ENCODE results near the gene EFHC2.
"Not testable (repeated sequence)": the region's sequence is repeated elsewhere in the genome, so short reads cannot be mapped to it uniquely, and the experiment has no call there.

The EFHC2 gene

DNA sequence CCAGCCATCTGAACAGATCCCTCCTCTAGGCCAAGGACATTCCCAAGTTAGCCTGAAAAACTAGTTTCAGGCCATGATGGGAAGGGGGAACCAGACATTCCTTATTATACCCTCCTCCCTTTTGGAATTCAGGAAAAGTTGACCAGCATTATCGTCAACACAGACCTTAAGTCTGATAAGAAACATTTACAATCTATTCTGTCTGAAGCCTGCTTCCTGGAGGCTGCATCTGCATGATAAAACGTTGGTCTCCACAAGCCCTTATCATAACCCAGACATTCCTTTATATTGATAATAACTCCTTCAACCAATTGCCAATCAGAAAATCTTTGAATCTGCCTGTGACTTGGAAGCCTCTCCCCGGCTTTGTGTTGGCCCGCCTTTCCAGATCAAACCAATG is 44.3 kb downstream of the EFHC2 start:
- DNase-seq (ENCODE audit: low spot score), result no peak

DNA sequence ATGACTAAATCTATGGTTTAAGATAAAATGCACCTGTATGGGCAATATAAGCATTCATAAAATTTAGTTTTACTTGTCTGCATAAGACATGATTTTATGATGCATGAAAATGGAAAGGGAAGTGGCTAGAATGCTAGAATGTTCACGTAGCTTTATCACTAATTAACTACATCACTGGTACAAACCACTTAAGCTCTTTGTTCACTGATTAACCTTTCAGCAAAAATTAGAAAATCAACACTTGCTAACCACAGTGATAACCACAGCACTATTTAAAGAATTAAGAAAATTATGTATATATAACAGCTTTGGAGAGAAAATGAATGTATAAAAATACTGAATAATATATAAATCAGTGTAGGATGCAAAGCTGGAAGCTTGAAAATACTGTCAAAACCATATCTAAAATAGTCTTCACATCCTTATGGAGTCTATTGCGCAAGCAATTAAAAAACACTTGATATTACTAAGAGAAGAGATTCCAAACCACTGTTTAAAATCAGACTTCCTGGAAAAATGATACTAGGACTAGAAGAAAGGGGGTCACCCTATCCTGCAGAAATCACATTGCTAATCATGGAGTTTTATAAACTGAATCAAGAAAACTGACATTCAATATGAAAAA is 51.9 kb downstream of the EFHC2 start:
- DNase-seq (ENCODE audit: low spot score), result no peak

DNA sequence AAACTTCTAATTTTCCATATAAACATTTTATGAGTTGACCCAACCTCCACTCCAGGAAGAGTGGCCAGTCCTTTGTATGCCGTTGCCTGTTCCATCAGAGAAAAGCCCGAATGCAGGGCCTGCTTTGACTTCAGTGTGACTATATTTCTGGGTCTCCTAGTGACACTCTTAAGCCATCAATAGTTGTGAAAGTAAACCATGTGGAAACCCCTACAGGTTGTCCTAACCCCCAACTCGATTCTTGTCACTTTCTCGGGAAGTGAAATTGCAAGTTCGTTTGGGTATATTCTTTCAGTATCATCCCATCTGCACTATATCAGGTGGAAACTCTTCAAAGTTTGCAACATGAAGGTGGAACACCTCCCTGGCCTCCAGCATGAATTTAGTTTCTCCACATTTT is 52.8 kb downstream of the EFHC2 start:
- no peak for DNase-seq (ENCODE audit: low spot score)

DNA sequence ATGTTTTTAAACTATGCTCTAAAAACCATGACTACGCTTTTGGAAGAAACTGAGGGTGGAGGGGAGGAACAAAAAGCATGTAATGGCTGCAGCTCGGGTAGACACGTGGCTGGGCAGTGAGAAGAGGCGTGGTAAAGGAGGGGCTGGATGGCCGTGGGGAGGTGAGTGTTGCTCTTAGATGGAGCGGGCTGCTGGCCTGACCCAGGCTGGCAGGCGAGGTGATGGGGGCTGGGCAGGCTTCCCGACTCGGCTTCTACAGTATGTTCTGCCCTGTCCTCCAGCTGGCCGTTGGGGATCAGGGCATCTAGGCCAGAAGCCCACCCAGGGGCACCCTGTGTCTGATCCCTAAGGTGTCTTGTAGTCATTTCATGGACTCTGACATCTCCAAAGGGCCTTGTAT is 60.7 kb downstream of the EFHC2 start:
- DNase-seq (ENCODE audit: low spot score), result no peak

DNA sequence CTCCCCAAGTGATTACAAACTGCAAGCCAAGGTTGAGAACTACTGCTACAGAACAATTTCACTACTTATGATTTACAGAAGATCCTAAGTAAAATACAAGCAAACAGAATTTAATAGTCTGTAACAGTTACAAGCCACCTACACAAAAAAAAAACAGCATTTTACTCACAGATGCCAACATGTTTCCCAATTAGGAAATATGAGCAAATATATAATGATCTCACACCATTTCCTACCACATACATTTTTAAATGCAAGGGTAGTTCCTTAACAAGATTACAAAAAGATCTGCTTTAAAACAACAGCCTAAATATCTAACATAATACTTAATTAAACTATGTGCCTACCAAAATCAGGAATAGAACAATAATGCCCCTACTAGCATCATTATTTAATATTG is 63.4 kb downstream of the EFHC2 start:
- DNase-seq (ENCODE audit: low spot score), result no peak

DNA sequence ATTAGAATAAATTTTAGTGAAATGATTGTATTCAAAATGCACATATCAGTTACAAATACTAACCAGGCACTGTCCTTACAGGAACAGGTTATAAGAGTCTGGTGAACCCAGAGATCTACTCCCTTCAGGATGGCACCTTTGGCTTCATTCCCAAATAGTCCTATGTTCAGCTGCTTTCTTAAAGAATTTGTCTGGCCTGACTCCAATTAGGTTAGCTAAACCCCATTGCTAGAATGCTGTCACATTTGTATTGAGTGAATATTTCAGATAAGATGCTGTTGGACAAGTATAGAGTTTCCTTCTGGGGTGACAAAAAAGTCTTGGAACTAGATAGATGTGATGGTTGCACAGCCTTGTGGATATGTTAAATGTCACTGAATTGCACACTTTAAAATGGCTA is 69.4 kb downstream of the EFHC2 start:
- DNase-seq (ENCODE audit: low spot score), result no peak

DNA sequence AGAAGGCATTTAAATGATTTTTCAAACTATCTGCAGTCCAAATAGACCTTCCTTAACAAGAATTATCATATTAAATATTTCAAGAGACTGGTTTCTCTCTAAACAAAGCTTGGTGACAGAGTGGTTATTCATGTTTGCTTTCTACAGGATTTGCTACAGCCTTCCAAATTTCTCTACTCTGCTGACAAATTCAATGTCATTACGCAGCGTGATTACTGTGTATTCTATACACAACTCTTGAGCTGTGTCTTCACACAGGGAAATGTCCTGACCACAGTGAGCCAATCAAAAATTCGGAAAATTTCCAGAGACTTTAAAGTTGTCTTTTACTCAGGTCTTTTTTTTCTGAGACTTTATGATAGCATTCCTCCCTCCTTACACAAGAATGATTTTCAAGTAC is 75.6 kb downstream of the EFHC2 start:
- no peak for DNase-seq (ENCODE audit: low spot score)

DNA sequence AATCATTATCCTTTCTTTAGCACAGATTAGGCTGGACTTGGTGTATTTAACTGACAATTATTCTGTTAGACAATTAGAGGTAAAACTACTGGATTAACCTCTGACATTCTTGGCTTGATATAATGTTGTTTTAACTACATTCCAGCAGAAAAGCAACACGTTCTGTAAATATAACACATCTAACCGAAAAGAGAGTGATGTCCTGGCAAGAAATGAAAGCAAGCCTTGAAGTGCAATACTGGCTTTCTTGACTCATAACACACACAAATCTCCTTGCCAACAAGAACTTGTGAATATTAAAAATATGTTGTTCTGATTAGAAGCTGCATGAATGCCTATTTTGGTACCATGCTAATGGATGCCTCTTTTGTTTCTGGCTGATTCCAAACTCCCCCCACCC is 76.4 kb downstream of the EFHC2 start:
- no peak for DNase-seq (ENCODE audit: low spot score)

DNA sequence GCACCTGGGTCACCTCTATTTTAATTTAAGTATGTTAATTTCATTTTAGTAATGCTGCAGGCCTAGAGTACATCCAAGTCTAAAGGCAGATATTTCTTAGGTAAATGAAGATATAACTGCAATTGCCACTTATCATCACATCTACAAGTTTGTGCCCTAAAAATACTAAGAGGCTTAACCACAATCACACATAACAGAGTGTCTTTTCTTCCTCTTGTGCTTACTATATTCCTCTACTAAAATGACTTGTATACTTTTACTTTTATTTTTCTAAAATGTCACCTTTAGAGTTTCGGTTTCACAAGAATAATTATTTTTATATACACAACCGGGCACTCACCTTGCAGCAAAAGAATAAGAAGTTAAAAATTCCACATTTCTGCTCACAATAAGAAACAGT is 77.9 kb downstream of the EFHC2 start:
- no peak for DNase-seq (ENCODE audit: low spot score)

DNA sequence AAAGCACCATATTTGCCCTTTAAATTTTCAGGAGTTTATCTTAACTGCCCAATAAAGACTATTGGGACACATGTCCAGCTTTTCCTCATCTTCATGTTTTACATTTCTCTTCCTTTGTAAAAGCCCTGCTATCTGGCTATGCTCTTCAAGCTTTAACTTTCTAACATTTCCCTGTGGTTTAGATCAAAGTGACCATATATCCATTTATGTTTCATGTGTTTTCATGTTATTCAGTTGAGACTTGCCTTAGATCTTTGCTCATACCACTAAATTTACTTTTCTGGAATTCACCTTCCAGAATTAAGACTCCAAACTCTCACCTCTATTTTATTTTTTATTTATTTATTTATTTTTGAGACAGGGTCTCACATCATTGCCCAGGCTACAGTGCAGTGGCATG is 78.5 kb downstream of the EFHC2 start:
- DNase-seq (ENCODE audit: low spot score), result no peak

DNA sequence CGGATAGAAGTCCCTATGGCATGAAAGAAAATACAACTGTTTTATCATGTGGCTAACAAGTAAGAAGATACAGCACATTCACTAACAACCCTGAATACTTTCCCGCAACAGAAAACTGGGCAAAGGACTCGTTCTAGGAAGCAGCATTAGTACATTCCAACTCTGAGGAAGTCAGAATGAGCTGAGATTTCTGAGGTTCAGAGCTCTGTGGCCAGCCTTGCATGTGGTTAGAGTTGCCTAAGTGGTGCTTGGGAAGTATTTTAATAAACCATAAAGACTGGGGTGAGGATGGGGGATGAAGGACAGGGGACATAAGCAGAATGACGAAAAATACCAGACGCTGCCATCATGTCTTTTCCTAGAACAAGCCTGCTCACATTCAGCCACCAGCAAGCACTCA is 82.2 kb downstream of the EFHC2 start:
- DNase-seq (ENCODE audit: low spot score), result no peak

DNA sequence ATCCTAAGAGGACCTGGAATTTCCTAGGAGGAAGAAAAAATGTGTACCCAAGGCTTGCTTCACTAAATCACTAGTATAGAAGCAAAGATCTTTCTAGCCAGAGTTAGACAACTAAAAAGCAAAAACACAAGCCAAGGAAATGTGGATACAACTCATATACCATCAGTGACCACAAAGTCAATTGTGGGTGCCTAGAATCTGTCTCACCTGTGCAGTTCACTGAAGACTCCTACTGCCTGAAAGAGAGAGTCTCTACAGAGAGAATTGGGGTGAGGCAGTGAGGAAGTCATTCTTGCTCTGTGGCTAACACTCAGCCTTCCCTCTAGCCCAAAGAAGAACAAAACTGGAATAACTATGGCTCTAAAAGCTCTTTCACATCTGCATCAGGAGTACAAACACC is 82.9 kb downstream of the EFHC2 start:
- no peak for DNase-seq (ENCODE audit: low spot score)

DNA sequence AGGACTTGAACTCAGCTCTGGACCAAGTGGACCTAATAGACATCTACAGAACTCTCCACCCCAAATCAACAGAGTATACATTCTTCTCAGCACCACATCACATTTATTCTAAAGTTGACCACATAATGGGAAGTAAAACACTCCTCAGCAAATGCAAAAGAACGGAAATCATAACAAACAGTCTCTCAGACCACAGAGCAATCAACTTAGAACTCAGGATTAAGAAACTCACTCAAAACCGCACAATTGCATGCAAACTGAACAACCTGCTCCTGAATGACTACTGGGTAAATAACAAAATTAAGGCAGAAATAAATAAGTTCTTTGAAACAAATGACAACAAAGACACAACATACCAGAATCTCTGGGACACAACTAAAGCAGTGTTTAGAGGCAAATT is 87.7 kb downstream of the EFHC2 start:
- DNase-seq (ENCODE audit: low spot score), result not testable (repeated sequence)

DNA sequence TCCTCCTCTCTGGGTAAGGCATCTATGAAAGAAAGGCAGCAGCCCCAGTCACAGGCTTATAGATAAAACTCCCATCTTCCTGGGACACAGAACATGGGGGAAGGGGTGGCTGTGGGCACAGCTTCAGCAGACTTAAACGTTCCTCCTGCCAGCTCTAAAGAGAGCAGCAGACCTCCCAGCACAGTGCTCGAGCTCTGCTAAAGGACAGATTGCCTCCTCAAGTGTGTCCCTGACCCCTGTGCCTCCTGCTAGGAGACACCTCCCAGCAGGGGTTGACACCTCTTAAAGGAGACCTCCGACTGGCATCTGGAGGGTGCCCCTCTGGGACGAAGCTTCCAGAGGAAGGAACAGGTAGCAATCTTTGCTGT is 89.9 kb downstream of the EFHC2 start:
- no peak for DNase-seq (ENCODE audit: low spot score)

DNA sequence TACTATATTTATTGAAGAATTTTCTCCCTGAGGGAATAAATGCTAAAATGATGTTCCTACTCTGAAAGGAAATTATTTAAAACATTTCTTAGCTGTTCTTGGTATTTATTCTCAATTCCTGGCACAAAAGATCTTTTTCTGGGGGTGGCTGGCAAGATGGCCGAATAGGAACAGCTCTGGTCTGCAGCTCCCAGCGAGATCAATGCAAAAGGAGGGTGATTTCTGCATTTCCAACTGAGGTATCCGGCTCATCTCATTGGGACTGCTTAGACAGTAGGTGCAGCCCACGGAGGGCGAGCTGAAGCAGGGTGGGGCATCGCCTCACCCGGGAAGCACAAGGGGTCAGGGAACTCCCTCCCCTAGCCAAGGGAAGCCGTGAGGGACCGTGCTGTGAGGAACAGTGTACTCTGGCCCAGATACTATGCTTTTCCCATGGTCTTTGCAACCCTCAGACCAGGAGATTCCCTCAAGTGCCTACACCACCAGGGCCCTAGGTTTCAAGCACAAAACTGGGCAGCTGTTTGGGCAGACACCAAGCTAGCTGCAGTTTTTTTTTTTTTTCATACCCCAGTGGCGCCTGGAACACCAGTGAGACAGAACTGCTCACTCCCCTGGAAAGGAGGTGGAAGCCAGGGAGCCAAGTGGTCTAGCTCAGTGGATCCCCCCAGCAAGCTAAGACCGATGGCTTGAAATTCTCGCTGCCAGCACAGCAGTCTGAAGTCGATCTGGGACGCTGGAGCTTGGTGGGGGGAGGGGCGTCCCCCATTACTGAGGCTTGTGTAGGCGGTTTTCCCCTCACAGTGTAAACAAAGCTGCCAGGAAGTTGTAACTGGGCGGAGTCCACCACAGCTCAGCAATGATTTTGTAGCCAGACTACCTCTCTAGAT is 90.5 kb downstream of the EFHC2 start:
- DNase-seq (ENCODE audit: low spot score), result not testable (repeated sequence)

DNA sequence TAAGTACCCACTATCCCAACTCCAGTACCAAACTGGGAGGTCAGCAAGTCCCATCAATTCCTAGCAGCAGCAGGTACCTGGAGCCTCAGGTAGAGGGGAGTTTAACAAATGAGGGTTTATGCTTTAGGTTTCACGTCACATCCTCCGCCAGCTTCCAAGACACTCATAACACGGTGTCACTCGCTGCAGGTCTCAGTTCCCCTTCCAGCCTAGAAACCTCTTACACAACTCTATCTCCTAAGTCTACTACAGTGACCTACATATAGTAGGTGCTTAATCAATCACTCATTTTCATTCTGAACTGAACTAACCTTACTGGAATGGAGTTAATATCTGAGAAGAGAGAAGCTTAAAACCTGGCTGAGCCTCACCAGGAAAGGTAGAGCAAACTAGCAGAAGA is 96.0 kb downstream of the EFHC2 start:
- DNase-seq (ENCODE audit: low spot score), result no peak

DNA sequence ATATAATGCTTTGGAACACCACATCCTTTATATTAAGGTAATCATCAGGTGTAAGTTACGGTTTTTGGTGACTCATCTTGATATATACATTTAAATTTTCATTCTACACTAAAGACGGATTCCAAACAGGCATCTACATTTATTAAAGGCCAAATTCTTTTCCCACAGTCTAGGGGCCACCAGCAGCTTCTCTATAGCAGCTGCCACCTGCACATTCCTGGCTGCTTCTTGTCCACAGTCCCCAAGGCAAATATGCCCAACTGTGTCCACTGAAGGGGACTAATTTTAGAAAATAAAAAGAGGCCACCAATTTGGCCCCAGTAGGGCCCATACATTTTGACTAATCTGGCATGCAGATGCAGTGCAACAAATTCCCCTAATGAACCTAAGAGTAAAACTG is 96.6 kb downstream of the EFHC2 start:
- no peak for DNase-seq (ENCODE audit: low spot score)

DNA sequence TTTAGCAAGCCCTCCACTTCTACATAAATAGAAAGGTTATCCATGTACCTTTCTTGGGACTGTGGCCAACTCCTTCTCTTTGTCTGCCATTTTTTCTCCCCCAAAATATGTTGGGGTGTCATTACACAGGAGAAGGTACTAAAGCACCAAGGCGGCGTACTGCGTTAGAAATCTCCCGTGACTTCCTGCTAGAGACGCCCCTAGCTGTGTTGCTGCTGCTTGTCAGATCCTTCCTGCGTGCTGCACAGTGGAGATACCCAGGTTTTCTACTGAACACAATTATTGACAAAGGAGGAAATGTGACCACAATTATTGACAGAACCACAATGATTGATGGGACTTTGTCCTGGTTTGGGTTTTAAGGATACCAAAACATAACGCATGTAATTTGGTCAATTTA is 97.7 kb downstream of the EFHC2 start:
- DNase-seq (ENCODE audit: low spot score), result no peak

DNA sequence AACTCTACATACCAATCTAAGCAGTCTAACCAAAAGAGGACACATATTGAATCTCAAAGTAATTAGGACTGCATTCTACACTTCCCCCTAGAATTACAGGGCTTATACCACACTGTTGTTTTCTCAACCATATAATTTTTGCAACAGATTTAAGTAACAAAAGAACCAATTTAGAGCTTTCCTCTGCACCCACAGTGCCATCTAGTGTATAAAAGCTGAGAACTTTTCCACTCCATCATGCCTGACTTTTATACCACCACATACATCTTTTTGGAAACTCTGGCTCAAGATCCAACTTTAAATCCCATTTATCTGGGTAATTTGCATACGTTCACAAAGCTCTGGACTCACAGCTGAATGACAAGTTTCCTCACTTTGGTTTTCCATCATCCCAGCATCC is 99.5 kb downstream of the EFHC2 start:
- peak; percentile 30 for DNase-seq (ENCODE audit: low spot score)

DNA sequence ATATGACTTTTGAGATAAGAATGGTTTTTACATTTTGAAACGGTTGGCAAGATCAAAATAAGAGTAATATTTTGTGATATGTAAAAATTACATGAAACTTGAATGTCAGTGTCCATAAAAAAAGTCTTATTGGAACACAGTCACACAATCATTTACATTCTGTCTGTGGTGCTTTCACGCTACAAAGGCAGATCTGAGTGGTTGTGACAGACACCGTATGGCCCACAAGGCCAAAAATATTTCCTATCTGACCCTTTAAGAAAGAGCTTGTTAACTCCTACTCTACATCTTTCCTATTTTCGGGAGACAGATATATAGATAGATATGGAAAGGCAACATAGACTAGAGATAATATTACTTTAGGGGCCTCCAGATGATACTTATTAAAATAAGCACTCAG is 101.9 kb downstream of the EFHC2 start:
- DNase-seq (ENCODE audit: low spot score), result no peak

DNA sequence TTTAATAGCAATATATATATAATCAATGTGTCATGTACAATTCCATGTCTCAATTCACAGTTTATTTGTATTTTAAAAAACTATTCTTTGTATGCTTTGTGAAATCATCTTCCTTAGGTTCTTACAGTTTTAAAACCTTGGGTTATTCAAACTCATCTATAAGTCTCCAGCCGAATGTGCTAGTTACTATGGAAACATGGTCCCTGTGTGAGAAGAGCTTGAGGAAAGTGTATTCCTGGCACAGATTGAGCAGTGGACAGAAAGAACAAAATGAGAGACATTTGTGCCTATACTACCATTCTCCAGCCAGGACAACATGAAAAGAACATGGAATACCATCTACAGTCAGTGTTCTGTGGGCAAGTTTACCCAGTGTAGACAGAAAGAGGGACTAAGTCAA is 103.4 kb downstream of the EFHC2 start:
- DNase-seq (ENCODE audit: low spot score), result no peak

DNA sequence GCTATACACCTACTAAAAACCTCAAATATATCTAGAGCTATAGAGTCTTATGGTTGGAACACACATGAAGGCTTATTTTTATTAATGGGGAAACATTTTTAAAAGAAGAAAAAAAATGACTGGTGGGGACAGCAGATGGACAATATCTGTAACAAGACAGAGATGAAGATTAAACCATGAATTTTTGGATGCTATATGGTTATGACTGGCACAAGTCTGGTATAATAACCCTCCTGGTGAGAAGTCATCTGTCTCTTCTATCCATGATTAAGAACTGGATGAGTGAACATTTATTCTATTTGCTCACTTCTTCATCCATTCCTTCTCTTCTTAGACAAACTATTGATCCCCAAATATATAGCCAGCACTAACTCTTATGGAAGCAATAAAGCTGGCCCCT is 104.4 kb downstream of the EFHC2 start:
- DNase-seq (ENCODE audit: low spot score), result no peak

DNA sequence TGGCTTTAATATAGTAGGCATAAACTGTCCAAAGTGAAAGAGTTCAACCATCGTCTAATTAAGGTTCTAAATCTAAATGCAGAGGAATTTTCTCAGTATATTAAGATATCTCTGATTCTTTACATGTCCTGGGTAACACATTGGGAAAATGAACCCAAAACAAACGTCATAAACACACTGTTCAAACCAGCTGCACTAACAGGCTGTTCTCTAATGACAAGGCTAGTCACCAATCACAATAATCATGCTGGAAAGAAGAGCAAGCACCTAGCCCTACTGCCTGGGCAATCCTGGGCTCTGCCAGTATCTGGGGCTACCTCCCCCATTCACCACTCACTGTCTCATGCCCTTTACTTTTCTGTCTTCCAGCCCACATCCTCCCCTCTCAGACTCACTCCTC is 107.9 kb downstream of the EFHC2 start:
- DNase-seq (ENCODE audit: low spot score), result no peak

DNA sequence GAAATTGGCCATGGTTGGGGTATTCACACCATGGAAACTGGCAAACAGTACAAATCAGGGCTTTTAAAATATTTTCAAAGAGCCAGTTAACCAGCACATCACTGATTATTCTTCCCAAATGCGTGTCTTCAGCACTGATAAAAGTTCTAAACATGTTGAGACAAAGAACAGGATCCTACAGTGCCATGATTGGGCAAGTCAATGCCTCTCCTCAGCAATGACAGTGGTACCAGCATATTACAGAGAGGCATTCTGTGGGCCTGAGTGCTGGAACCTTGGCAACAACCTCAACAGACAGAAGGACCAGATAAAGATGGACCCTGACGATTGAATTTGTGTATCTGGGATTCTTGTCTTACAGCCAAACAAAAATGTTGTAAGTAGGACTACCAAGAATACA is 108.9 kb downstream of the EFHC2 start:
- no peak for DNase-seq (ENCODE audit: low spot score)
